HG03571 (cell line): Measurements from ENCODE around the gene JCHAIN.
"Not testable (repeated sequence)": the region's sequence is repeated elsewhere in the genome, so short reads cannot be mapped to it uniquely, and the experiment has no call there.

Experiments used
- ATAC-seq: cut with Tn5 transposase; IDR thresholded peaks from one replicate; pipeline ENCODE4 v1.9.1; 2021; ENCODE audit not compliant: unreplicated experiment

Gene JCHAIN

GRCh38 chr4:70666369-70666768, at the start of gene JCHAIN:
Gene JCHAIN (minus strand): TSS chr4:70666508. CDS start chr4:70666490, 18 bp downstream.
- ATAC-seq = no peak

- ATAC-seq = peak; percentile 10
These were observed 48.8 kb upstream of the JCHAIN start for GRCh38 chr4:70715097-70715496.

- ATAC-seq = peak; percentile 34
These were observed 48.0 kb upstream of the JCHAIN start for GRCh38 chr4:70714079-70714887.

- ATAC-seq = peak; percentile 36
These were observed 47.3 kb upstream of the JCHAIN start for GRCh38 chr4:70713453-70714078.

GRCh38 chr4:70712604-70713452, 46.5 kb upstream of the JCHAIN start:
- peak; percentile 4 for ATAC-seq

- ATAC-seq = no peak
These were observed 45.8 kb upstream of the JCHAIN start for GRCh38 chr4:70712150-70712549.

GRCh38 chr4:70711599-70711998, 45.3 kb upstream of the JCHAIN start:
- ATAC-seq = no peak

GRCh38 chr4:70709611-70710205, 43.4 kb upstream of the JCHAIN start:
- ATAC-seq = no peak

- no peak for ATAC-seq
These were observed 40.2 kb upstream of the JCHAIN start for GRCh38 chr4:70706516-70706915.

- no peak for ATAC-seq
These were observed 39.7 kb upstream of the JCHAIN start for GRCh38 chr4:70706044-70706461.

GRCh38 chr4:70705183-70706043, 39.1 kb upstream of the JCHAIN start:
- ATAC-seq = peak; percentile 55

GRCh38 chr4:70704931-70705182, 38.5 kb upstream of the JCHAIN start:
- ATAC-seq = peak; percentile 30

- ATAC-seq = peak; percentile 62
These were observed 38.1 kb upstream of the JCHAIN start for GRCh38 chr4:70704215-70704930.

- ATAC-seq = no peak
These were observed 37.4 kb upstream of the JCHAIN start for GRCh38 chr4:70703619-70704214.

- not testable (repeated sequence) for ATAC-seq
These were observed 36.3 kb upstream of the JCHAIN start for GRCh38 chr4:70702592-70702991.

GRCh38 chr4:70701271-70701670, 35.0 kb upstream of the JCHAIN start:
- ATAC-seq = no peak

GRCh38 chr4:70700712-70701111, 34.4 kb upstream of the JCHAIN start:
- no peak for ATAC-seq

- not testable (repeated sequence) for ATAC-seq
These were observed 32.1 kb upstream of the JCHAIN start for GRCh38 chr4:70698435-70698834.

GRCh38 chr4:70694633-70695032, 28.3 kb upstream of the JCHAIN start:
- not testable (repeated sequence) for ATAC-seq
